ENCODE results near the gene MPC2. TPM values are rescaled to one million over a fixed set of nuclear protein-coding genes. Genes with fewer than 3 reads are reported as not detected.

Gene MPC2
- total RNA-seq, 2 donors from 2014 or later, result 203 to 232 TPM

- no peak for TF ChIP-seq CTCF (IDR thresholded peaks at IDR 0.05)
- Histone ChIP-seq H3K9me3 (no peaks in the 10 kb centered on the region), H3K9ac (ENCODE audit: low read depth in 2 of 2, low read length in 2 of 2) (peak overlapping the region in 1 of 2 donors; percentile 52), H3K36me3 (no peaks in the 10 kb centered on the region), H3K27ac (peak overlapping the region; percentile 68), H3K4me3 (no peak overlapping the region), H3K4me1 (no peaks in the 10 kb centered on the region), H3K27me3 (no peaks in the 10 kb centered on the region)
- intact Hi-C loops (cut with DNase I), result no loop called here
- DNase-seq, result no peak
Observed at GRCh38 chr1:167927046-167927754, 9.7 kb downstream of the MPC2 start.

GRCh38 chr1:167926486-167926997, 10.3 kb downstream of the MPC2 start:
- Histone ChIP-seq H3K4me1 (no peaks in the 10 kb centered on the region), H3K4me3 (no peak overlapping the region), H3K27ac (peak overlapping the region; percentile 68), H3K9ac (ENCODE audit: low read depth in 2 of 2, low read length in 2 of 2) (peak overlapping the region in 1 of 2 donors; percentile 52), H3K9me3 (no peaks in the 10 kb centered on the region), H3K36me3 (no peaks in the 10 kb centered on the region), H3K27me3 (no peaks in the 10 kb centered on the region)
- DNase-seq, result peak; percentile 78
- TF ChIP-seq CTCF (IDR thresholded peaks at IDR 0.05), result no peak
- intact Hi-C loops (cut with DNase I), result no loop called here

- Histone ChIP-seq H3K9ac (ENCODE audit: low read depth in 2 of 2, low read length in 2 of 2) (no peak overlapping the region), H3K9me3 (no peaks in the 10 kb centered on the region), H3K36me3 (no peaks in the 10 kb centered on the region), H3K4me3 (no peak overlapping the region), H3K4me1 (no peaks in the 10 kb centered on the region), H3K27ac (no peak overlapping the region), H3K27me3 (no peaks in the 10 kb centered on the region)
- no peak for DNase-seq
- TF ChIP-seq CTCF (IDR thresholded peaks at IDR 0.05), result no peak
- intact Hi-C loops (cut with DNase I), result no loop called here
Observed at GRCh38 chr1:167924543-167925231, 12.2 kb downstream of the MPC2 start.

- no peaks in the 10 kb centered on the region for H3K36me3 ChIP-seq
- H3K27me3 ChIP-seq, result no peaks in the 10 kb centered on the region
- no peak overlapping the region for H3K9ac ChIP-seq (ENCODE audit: low read depth in 2 of 2, low read length in 2 of 2)
- DNase-seq, result no peak
- no peak for TF ChIP-seq CTCF (IDR thresholded peaks at IDR 0.05)
- H3K4me1 ChIP-seq, result no peaks in the 10 kb centered on the region
- H3K4me3 ChIP-seq, result no peak overlapping the region
- H3K27ac ChIP-seq, result no peak overlapping the region
- intact Hi-C loops (cut with DNase I), result no loop called here
- no peaks in the 10 kb centered on the region for H3K9me3 ChIP-seq
Observed at GRCh38 chr1:167924102-167924501, 12.8 kb downstream of the MPC2 start.

GRCh38 chr1:167923324-167924056, 13.4 kb downstream of the MPC2 start:
- Histone ChIP-seq H3K4me1 (no peaks in the 10 kb centered on the region), H3K9me3 (no peaks in the 10 kb centered on the region), H3K9ac (ENCODE audit: low read depth in 2 of 2, low read length in 2 of 2) (no peak overlapping the region), H3K4me3 (no peak overlapping the region), H3K27me3 (no peaks in the 10 kb centered on the region), H3K36me3 (no peaks in the 10 kb centered on the region), H3K27ac (no peak overlapping the region)
- no peak for DNase-seq
- intact Hi-C loops (cut with DNase I), result no loop called here
- TF ChIP-seq CTCF (IDR thresholded peaks at IDR 0.05), result no peak
